ENCODE data around the gene CCDC124.

CCDC124 gene

DNA sequence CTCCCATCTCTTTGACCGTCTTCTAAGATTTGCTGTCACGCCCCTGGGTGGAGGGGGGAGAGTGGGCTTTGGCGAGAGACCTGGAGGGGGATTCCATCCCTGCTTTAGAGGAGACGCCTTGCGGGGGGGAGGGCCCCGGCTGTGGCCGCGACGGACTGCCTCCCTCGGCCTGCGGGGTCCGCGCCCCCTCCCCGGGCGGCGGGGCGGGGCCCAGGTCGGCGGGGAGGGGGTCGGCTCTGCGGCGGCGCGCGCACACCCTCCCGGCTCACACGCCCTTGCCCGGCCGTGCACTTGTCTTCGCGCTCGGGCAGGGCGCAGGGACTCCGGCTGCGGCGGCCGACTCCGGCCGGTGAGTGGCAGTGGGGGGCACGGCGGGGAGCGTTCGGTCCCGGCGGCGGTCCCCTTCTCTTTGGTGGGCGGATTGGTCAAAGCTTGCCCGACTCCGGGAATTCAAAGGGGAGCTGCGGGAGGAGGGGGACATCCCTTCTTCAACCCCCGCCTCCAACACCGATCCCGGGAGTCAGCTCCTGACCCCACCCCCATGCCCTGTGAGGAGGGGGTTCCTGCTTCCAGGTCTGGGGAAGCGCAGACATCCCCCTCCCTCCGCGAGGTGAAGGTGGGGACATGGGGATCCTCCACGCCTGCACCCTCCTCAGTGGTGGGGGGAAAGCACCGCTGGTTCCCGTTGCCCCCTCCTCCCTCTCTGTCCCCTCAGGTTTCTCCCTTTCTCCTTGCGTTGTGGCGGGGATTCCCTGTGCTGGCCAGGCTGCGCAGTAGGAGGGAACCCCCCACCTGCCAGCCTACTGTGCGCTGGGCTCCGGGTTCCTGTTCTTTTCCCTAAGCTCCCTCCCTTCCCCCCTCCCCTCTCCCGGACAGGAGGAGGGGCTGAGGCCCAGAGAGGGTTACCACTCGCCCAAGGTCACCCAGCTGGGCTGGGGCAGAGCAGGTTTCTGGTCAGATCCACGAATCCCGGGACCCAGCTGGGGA is 19.5 kb downstream of the CCDC124 start:
- DNase-seq (ENCODE audit: low read depth in 2 of 2), result no peak

DNA sequence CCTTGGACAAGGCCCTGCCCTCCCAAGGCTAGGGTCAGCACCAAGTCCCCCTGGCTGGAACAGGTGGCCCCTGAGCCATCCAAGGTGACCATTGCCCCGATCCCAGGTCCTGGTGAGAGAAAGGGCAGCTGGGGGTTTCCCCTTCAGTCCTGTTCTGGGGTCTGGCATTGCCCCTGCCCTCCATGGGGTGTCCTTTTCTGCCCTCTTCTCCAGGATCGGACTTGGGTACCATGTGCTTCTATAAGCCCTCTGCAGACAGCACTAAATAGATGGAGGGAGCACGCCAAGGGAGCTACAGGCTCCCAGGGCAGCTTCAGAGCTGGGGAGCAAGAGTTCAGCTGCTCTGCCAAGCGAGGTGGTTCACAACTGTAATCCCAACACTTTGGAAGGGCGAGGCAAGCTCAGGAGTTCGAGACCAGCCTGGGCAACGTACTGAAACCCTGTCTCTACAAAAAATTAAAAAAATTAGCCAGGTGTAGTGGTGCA is 20.5 kb downstream of the CCDC124 start:
- DNase-seq (ENCODE audit: low read depth in 2 of 2), result no peak

DNA sequence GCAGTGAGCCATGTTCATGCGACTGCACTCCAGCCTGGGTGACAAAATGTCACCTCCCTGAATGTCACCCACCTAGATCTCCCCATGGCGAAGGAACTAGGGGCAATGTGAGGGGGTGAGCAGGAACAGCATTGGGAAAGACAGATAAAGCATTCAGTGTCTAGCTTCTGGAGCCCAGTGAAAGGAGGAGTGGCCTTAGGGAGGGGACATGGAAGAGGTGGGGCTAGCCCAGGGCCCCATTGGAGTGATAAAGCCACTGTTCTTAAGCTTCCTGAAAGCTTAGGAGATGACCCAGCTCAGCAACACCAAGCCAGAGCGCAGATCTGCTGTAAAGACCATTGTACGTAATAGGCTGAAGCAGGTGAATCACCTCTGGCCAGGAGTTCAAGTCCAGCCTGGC is 21.1 kb downstream of the CCDC124 start:
- no peak for DNase-seq (ENCODE audit: low read depth in 2 of 2)

DNA sequence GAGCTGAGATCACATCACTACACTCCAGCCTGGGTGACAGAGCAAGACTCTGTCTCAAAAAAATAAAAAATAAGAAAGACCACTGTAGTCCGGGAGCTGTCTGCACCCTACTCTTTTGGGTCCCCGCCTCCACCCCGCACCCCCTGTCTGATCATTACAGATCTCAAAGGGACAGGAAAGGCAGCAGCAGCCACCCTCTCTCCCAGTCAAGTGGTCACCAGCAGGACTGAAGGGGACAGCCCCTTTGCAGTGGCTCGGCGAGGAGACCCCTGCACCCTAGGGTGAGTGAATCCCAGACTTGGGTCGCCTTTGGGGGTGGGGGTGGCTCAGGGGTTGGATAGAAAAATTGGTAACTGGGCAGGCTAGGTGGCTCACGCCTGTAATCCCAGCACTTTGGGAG is 21.6 kb downstream of the CCDC124 start:
- DNase-seq (ENCODE audit: low read depth in 2 of 2), result no peak

DNA sequence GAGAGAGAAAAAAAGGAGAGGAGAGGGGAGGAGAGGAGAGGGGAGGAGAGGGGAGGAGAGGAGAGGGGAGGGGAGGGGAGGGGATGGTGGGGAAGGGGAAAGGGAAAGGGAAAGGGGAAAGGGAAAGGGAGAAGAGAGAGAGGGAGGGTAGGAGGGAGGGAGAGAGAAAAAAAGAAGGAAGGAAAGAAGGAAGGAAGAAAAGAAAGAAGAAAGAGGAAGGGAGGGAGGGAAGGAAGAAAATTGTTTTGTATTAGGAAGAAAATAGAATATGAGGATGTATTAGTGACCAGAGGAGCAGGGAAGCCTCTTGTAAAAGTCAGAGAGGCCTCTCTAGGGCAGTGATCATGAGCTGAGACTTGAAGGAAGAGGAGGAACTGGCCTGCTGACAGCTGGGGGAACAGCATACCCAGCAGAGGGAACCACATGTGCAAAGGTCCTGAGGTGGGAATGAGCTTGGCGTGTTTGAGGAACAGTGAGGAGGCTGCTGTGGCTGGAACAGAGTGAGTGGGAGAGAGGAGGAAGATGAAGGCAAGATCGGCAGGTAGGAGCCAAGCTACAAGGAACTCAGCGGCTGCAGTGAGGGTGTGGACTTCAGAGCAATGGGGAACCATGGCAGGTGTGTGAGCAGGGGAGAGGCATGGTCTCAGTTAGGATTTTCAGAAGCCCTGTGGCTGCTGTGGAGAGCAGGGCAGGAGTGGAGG is 24.5 kb downstream of the CCDC124 start:
- DNase-seq (ENCODE audit: low read depth in 2 of 2), result no peak

DNA sequence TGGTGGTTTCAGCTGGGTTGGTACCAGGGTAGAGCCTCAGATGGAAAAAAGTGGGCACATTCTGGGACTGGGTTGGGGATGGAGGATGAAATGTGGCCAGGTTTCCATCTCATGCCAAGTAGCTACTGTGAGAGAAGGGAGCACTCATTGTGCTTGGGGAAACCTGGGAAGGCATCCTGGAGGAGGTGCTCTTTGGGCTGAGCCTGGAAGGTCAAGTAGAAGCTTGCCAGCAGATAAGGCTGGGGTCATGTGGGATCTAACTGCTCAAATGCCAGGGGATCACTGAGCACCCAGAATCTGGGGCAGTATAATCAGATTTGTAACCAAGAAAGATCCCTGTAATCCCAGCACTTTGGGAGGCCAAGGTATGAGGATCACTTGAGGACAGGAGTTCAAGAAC is 25.1 kb downstream of the CCDC124 start:
- DNase-seq (ENCODE audit: low read depth in 2 of 2), result no peak

DNA sequence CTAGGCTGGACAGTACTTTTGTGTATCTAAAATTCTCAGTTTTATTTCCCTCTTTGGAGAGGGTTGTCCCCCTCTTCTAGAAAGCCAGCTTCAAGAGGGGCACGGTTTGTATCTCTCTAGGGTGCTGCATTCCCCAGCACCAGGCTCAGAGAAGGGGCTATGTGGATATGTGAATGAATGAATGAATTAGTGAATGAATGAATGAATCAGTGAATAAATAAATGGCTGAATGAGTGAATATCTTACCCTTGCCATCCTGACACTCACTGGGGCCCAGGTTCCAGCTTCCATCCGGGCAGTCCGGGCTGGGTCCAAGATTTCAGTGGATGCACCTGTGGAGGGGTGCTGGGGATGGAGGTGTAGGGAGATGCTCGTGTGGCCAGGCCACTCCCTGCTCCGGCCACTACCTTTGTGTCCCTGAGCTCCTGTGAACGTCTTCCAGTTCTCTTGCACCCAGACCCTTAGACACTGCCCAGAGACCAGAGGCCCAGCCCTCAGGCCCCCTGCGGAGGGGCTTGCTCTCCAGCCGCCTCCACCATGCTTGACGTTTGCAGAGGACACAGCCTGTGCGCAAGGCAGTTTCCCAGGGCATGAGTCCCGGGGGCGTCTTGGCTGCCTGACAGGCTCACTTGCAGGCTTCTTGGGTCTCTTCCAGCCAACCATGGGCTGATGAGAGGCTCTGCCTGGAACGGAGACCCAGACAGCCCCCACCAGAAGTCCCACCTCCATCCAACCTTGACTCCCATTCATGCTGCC is 31.3 kb downstream of the CCDC124 start:
- DNase-seq (ENCODE audit: low read depth in 2 of 2), result no peak

DNA sequence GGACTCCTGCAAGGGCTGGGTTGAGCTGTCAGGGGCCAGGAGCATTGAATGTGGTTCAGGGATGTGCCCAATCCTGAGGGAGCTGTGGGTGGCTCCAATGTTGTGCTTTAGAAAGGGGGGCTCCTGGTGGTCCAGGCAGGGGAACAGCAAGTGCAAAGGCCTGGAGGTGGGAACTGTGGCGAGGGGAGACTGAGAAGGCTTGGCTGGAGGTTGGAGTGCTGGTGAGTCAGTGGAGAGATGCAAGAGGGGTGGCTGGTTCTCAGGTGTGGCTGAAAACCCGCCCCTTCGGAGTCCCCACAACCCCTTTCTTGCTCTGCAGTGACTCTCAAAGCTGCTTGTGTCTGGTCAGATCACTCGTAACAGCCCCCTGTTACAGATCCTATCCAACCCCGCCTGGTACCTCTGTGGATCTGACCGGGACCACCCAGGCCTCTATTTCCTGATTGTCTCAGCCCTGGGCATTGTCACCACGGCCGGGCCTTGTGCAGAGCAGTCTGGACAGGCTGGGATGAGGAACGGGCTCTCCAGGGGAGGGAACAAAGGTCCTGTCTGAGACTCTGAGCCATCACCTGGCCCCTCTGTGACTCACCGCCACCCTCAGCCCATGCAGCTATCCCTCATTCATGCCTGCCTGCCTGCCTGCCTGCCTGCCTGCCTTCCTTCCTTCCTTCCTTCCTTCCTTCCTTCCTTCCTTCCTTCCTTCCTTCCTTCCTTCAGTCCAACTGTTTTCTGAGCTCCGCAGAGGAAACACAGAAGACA is 32.7 kb downstream of the CCDC124 start:
- no peak for DNase-seq (ENCODE audit: low read depth in 2 of 2)

DNA sequence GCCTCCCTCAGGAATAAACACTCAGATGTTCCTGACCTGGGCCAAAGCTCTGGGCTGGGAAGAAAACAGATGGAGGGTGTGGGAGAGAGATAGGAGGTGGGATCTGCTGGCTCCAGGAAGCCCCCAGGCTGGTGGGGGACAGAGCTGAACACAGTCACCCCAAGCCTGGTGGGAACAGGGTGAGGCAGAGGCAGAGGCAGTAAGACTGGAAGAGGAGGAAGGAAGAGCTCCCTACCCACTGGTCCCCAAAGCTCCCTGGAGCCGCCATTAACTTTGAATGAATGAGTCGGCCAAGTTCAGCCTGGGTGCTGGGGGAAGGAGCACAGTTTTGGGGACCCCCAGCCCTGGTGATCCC is 33.3 kb downstream of the CCDC124 start:
- no peak for DNase-seq (ENCODE audit: low read depth in 2 of 2)

DNA sequence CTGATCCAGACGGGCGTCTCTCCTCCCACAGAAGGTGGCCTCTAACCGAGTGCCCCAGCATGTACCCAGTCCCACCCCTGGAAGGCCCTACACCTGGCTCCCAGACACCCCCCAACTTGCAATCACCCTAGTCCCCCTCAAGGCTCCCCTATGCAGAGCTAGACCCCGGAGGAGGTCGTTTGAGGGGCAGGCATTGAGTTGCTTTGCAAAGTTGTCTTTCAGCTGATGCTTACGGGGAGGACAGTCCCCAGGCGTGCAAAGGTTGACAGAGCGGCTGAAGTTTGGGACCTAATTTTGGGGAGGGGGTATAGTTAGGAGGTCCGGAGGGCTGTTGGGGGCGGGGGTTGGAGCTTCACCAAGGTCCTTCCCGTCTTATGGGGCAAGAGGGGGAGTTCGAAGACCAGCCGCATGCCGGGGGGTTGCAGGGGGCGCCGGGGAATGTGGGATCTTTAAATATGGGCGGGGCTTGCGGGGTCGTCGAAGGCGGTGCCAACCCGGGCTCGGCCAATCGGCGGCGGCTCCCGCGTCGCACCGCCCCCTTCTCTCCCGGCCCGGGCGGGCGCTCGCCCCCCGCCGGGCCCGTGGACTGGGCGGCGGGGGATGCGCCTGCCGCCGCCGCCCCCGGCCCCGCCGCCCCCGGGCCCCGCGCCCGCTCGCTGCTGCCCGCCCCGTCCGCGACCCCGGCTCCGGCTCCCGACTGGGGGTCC is 33.9 kb downstream of the CCDC124 start, which contains the start of gene KCNN1:
Gene KCNN1, plus strand, starts transcription at position 558 of the 707 bp plus-strand sequence. CDS start 6,782 bp downstream, outside the sequence.
- no peak for DNase-seq (ENCODE audit: low read depth in 2 of 2)

DNA sequence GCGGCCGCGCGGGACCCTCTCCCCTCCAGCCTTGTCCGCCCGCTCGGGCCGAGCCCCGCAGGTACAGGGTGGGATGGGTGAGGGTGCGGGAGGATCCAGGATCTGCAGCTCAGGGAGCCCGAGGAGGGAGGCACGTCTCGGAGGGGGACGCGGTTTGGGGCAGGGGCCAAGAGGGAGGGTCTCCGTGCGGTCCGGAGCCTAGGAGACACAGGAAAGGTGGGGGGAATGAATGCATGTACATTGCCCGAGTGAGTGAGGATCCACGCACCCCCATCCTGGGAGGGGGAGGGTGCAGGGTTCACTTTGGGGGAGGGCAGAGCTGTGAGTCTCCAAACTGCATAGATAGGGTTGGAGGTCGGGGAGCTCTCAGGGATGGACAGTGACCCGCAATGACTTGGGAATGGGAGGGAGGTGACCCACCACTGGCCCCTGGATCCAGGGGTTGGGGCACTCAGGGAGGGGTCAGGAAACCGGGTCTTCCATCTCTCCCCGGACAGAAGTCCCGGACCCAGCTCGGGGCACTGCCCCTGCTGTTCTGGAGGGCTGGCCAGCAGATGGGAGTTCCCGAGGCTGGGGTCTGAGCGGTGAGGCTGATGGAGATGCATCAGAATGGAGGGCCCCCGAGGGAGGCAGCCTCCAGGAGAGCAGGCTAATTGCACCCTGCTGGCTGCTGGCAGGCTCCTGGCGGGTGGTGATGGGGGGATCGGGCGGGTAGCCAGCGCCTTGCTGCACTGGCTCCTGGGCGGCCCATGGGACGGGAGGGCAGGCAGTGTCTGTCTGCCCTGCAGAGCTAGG is 34.6 kb downstream of the CCDC124 start:
- no peak for DNase-seq (ENCODE audit: low read depth in 2 of 2)

DNA sequence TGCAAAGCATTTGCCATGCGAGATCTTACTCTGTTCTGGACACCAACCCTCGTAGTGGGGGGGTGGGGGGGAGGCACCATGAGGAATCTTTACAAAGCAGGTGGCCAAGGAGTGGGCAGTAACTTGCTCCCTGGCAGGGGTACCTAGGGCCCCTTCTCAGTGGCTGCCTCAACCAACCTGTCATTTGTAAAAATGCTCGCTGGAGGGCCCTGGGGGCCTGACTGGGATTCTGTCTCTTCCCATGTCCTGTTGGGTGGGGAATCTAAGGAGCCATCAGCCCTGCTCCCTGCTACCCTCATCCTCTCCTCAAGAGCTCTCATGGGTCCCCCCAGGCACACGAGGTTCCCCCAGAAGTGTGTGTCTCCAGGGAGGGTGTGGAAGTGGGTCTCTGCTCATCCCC is 35.5 kb downstream of the CCDC124 start:
- no peak for DNase-seq (ENCODE audit: low read depth in 2 of 2)

DNA sequence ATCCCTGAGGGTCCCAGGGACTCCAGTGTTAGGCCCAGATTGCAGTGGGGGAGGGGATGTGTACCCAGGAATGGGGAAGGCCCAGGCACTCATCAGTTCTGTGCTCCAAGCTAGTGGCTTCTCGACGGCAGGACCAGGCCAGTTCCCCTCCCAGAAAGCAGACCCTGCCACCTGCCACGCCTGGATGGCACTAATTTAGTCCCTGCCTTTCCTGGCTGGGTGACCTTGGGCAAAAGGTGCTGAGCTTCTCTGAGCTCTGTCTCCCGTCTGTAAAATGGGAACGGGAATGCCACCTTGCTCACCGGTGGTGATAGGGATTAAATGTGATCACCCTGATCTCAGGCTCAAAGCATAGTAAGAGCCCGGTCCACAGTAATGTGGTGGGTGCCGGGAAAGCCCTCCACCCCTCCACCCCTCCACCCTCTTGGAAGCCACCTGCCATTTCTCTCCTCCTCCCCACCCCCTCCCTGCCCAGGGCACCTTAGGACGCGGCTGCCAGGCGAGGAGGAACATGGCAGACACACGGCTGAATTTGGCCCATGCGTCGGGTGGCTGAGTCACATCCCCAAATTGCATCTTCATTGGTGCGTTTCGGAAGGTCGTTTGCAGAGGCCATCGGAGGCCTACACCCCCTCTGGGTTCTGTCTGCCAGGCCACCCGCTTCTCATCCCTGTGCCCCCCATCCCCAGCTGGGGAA is 36.4 kb downstream of the CCDC124 start:
- DNase-seq (ENCODE audit: low read depth in 2 of 2), result no peak

DNA sequence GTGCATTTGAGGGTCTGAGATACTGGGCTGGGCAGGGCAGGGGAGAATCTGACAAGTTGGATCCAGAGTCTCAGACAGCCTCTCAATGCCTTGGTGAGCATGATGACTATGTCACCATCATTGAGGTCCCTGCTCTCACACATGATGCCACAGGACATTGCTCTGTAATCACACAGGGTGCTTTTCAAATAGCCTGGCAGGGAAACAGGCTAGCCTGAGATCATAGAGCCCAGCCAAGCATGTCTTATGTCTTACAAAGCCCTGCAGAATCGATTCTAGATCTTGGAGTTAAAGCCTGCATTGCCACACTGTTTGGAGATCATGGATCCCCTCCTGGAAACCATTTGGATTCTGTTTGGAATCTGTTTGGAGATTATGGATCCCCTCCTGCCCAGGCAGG is 39.4 kb downstream of the CCDC124 start:
- no peak for DNase-seq (ENCODE audit: low read depth in 2 of 2)

DNA sequence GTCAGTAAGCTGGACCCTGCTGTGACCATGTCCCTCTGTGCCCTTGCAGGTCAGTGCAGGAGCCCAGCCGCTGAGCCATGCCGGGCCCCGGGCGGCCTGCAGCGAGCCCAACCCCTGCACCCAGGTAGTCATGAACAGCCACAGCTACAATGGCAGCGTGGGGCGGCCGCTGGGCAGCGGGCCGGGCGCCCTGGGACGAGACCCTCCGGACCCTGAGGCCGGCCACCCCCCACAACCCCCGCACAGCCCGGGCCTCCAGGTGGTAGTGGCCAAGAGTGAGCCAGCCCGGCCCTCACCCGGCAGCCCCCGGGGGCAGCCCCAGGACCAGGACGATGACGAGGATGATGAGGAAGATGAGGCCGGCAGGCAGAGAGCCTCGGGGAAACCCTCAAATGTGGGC is 40.9 kb downstream of the CCDC124 start:
- DNase-seq (ENCODE audit: low read depth in 2 of 2), result no peak

DNA sequence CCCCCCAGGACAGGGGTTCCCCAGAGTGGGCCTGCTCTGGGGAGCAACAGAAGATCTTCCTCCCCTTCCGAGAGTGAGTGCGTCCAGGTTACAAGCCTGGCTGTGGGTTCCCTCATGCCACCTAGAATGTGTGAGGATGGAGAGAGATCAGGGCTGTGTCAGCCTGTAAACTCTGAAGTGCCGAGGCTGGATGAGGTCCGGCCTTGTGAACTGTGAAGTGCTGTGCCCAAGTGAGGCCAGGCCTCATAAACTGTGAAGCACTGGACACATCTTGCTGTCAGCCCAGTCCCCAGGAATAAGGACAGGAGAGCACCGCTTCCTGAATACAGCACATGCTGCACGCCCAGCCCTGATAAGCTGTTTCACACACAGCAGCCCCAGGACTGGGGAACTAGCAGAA is 41.7 kb downstream of the CCDC124 start:
- no peak for DNase-seq (ENCODE audit: low read depth in 2 of 2)

DNA sequence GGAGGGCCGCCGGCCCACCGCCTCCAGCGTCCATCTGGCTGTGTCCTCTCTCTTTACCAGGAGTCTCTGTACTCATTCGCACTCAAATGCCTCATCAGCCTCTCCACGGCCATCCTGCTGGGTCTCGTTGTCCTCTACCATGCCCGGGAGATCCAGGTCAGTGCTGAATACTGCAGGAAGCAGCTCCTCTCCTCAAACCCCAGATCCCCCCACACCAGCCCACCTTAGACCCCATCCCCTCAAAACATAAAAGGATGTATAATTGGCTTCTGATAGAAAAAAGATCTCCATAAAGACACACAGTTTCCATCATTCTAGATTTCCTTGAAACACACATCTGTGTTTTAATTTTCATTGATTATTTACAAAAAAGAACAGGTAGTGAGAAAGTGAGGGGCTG is 42.2 kb downstream of the CCDC124 start:
- no peak for DNase-seq (ENCODE audit: low read depth in 2 of 2)

DNA sequence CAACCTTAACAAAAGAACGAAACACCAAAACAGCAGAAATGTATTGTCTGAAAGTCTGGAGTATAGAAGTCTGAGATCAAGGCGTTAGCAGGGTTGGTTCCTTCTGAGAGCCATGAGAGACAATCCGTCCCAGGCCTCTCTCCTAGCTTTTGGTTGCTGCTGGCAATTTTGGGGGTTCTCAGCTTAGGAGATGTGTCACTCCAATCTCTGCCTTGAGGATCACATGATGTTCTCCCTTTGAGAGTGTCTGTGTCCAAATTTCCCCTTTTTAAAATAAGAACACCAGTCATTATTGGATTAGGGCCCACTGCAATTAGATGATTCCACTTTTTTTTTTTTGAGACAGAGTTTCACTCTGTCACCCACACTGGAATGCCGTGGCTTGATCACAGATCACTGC is 44.2 kb downstream of the CCDC124 start:
- no peak for DNase-seq (ENCODE audit: low read depth in 2 of 2)

DNA sequence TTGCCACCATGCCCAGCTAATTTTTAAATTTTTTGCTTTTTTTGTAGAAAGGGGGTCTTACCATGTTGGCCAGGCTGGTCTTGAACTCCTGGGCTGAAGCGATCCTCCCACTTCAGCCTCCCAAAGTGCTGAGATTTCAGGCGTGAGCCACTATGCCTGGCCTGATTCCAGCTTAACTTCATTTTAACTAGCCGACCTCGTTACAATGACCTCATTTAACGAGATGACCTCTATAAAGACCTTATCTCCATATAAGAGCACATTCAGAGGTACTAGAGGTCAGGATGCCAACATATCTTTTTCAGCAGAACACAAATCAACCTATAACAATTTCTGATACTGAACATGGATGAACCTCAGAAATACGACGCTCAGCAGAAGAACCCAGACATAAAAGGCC is 44.7 kb downstream of the CCDC124 start:
- no peak for DNase-seq (ENCODE audit: low read depth in 2 of 2)

Measured in stimulated activated CD8-positive, alpha-beta memory T cell treated with anti-CD3 and anti-CD28 coated beads, Interleukin-7, amount 100 ng/mL, for 4 hours (primary cell).